ENCODE data around the gene CASP10. TPM values are rescaled to one million over a fixed set of nuclear protein-coding genes. Genes with fewer than 3 reads are reported as not detected.

Gene CASP10
- total and polyA plus RNA-seq, 2 of the 13 experiments (the other 11 are each of a cell fraction or from before 2014, with no cell fraction given): 22.2 to 23.8 TPM

DNA sequence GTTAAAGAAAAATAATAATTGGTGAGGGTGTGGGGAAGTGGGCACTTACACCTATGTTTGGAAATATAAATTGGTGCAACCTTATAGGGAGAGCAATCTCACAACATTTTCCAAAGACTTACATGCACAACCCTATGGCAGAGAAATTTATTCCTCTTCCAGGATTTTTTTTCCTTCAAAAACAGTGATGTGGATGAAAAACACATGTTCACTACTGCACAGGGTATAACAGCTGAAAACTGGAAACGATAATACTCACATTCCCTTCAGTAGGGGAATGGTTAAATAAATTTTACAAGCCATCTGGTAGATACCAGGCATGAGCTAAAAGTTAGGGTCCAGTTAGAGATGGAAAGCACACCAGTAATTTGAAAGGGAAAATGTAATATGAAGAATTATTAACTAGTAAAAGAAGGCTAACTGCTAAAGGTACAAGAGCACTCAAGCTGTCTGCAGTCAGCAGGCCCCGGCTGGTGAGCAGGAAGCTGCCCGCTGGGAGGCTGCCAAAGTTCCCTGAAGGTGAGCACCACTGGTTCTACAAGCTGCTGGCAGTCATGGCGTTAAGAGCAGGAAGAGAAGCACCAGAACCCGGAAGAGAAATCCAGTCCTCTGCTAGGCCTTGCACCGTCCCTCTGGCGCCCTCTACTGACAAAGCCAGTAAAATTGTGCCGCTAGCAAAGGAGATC is 49.0 kb downstream of the CASP10 start (continued):
- TF ChIP-seq, protein P1, sequence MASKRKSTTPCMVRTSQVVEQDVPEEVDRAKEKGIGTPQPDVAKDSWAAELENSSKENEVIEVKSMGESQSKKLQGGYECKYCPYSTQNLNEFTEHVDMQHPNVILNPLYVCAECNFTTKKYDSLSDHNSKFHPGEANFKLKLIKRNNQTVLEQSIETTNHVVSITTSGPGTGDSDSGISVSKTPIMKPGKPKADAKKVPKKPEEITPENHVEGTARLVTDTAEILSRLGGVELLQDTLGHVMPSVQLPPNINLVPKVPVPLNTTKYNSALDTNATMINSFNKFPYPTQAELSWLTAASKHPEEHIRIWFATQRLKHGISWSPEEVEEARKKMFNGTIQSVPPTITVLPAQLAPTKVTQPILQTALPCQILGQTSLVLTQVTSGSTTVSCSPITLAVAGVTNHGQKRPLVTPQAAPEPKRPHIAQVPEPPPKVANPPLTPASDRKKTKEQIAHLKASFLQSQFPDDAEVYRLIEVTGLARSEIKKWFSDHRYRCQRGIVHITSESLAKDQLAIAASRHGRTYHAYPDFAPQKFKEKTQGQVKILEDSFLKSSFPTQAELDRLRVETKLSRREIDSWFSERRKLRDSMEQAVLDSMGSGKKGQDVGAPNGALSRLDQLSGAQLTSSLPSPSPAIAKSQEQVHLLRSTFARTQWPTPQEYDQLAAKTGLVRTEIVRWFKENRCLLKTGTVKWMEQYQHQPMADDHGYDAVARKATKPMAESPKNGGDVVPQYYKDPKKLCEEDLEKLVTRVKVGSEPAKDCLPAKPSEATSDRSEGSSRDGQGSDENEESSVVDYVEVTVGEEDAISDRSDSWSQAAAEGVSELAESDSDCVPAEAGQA (IDR thresholded peaks at IDR 0.05; ENCODE audit: low read depth): peak; percentile 43; the same call in 1 of the 2 replicates
- TF ChIP-seq, protein P1 (CRISPR knock-in tag; IDR thresholded peaks at IDR 0.05; ENCODE audit: borderline replicate concordance): no peak
- 0 out of 2 replicates have a peak, but pooled peaks have one; percentile 23 for TF ChIP-seq NAIF1 (CRISPR knock-in tag; IDR thresholded peaks at IDR 0.05; ENCODE audit: borderline replicate concordance)
- TF ChIP-seq, protein P2, sequence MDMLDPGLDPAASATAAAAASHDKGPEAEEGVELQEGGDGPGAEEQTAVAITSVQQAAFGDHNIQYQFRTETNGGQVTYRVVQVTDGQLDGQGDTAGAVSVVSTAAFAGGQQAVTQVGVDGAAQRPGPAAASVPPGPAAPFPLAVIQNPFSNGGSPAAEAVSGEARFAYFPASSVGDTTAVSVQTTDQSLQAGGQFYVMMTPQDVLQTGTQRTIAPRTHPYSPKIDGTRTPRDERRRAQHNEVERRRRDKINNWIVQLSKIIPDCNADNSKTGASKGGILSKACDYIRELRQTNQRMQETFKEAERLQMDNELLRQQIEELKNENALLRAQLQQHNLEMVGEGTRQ (IDR thresholded peaks at IDR 0.05; ENCODE audit: low read depth, low read length): no peak
- TF ChIP-seq, protein P2 (CRISPR knock-in tag; IDR thresholded peaks at IDR 0.05; ENCODE audit: borderline replicate concordance): no peak
- TF ChIP-seq, protein P3, sequence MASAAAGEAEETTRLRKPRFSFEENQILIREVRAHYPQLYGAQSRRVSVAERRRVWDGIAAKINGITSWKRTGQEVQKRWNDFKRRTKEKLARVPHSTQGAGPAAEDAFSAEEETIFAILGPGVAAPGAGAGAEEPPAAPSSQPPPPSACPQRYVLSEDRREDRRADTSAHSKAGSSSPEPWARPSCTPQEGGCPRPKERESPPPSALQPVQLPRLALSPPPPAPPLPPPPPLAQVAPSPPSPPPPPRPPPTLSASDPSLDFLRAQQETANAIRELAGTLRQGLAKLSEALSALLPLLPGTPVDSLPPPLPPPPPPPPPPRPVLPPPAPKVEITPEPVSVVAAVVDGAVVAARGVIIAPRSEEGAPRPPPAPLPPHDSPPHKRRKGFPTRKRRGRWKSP (CRISPR knock-in tag; IDR thresholded peaks at IDR 0.05): peak; percentile 94
- TF ChIP-seq, protein P4, sequence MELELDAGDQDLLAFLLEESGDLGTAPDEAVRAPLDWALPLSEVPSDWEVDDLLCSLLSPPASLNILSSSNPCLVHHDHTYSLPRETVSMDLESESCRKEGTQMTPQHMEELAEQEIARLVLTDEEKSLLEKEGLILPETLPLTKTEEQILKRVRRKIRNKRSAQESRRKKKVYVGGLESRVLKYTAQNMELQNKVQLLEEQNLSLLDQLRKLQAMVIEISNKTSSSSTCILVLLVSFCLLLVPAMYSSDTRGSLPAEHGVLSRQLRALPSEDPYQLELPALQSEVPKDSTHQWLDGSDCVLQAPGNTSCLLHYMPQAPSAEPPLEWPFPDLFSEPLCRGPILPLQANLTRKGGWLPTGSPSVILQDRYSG (CRISPR knock-in tag; IDR thresholded peaks at IDR 0.05): no peak
- peak; percentile 84 for TF ChIP-seq KMT2B (CRISPR knock-in tag; IDR thresholded peaks at IDR 0.05)
- TF ChIP-seq ZNF557 (CRISPR knock-in tag; IDR thresholded peaks at IDR 0.05): peak; percentile 79; the same call in 1 of the 2 replicates
- TF ChIP-seq ZNF282 (IDR thresholded peaks at IDR 0.05; ENCODE audit: partially characterized antibody): no peak
- TF ChIP-seq TAF15 (IDR thresholded peaks at IDR 0.05; ENCODE audit: low read depth, low read length, poor library complexity, severe bottlenecking): no peak
- no peak for TF ChIP-seq KLF13 (CRISPR knock-in tag; IDR thresholded peaks at IDR 0.05)
- TF ChIP-seq, protein P5, sequence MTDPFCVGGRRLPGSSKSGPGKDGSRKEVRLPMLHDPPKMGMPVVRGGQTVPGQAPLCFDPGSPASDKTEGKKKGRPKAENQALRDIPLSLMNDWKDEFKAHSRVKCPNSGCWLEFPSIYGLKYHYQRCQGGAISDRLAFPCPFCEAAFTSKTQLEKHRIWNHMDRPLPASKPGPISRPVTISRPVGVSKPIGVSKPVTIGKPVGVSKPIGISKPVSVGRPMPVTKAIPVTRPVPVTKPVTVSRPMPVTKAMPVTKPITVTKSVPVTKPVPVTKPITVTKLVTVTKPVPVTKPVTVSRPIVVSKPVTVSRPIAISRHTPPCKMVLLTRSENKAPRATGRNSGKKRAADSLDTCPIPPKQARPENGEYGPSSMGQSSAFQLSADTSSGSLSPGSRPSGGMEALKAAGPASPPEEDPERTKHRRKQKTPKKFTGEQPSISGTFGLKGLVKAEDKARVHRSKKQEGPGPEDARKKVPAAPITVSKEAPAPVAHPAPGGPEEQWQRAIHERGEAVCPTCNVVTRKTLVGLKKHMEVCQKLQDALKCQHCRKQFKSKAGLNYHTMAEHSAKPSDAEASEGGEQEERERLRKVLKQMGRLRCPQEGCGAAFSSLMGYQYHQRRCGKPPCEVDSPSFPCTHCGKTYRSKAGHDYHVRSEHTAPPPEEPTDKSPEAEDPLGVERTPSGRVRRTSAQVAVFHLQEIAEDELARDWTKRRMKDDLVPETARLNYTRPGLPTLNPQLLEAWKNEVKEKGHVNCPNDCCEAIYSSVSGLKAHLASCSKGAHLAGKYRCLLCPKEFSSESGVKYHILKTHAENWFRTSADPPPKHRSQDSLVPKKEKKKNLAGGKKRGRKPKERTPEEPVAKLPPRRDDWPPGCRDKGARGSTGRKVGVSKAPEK (CRISPR knock-in tag; IDR thresholded peaks at IDR 0.05; ENCODE audit: borderline replicate concordance): no peak; the same call in 1 of the 2 replicates
- TF ChIP-seq RBM22 (optimal IDR thresholded peaks at IDR 0.05; ENCODE audit: low read length): no peak
- no peak for TF ChIP-seq ZC3H4 (CRISPR knock-in tag; IDR thresholded peaks at IDR 0.05; ENCODE audit: borderline replicate concordance)
- no peak for TF ChIP-seq NPAS2 (CRISPR knock-in tag; IDR thresholded peaks at IDR 0.05; ENCODE audit: borderline replicate concordance)

Data from HepG2 (cell line).